H1 (cell line): ENCODE measurements around the gene FRMD4A. TPM values are rescaled to one million over a fixed set of nuclear protein-coding genes. Genes with fewer than 3 reads are reported as not detected.

Experiments used
- CTCF ChIA-PET: fragments of 300-600 bp; sonication (Branson Sonifier 250); formaldehyde crosslinking; loops from one replicate; lab custom pipeline; 2021; ENCODE audit not compliant: partially characterized antibody; lab: Charles Lee
- POLR2A ChIA-PET: fragments of 300-600 bp; sonication (Branson Sonifier 250); formaldehyde crosslinking; loops from one replicate; lab custom pipeline; 2021; ENCODE audit warnings: inconsistent platforms; ENCODE audit not compliant: partially characterized antibody; lab: Charles Lee
- DNase-seq, 2 experiments: peaks; one replicate each; pipeline versions ENCODE4 v3.0.0 to v3.0.0-alpha.2; 2010 to 2022; ENCODE audit warnings: low spot score in 2 of 2, low read depth in 1 of 2, mixed read lengths in 1 of 2
- FAIRE-seq: peaks from 2 replicates; lab custom pipeline; 2011; peaks lifted over from hg19 to GRCh38; lab: Jason Lieb, UNC
- H2AFZ ChIP-seq: 2 replicates; pipeline ENCODE4 v1.8.1; 2012; ENCODE audit warnings: low read length, inconsistent platforms
- H2AK5ac ChIP-seq: 2 replicates; pipeline ENCODE4 v1.6.1; 2013; ENCODE audit warnings: low read depth, low read length
- H2BK120ac ChIP-seq: replicated peaks from 2 replicates; pipeline ENCODE3; 2013; ENCODE audit warnings: low read depth, low read length, inconsistent platforms
- H2BK12ac ChIP-seq: 2 replicates; pipeline ENCODE4 v1.6.1; 2013; ENCODE audit warnings: low read depth, low read length
- H2BK15ac ChIP-seq: 2 replicates; pipeline ENCODE4 v1.6.1; 2013; ENCODE audit warnings: low read length
- H2BK20ac ChIP-seq: 2 replicates; pipeline ENCODE4 v1.6.1; 2013; ENCODE audit warnings: low read length
- H2BK5ac ChIP-seq: 2 replicates; pipeline ENCODE4 v1.6.1; 2013; ENCODE audit warnings: low read depth, low read length
- H3K14ac ChIP-seq: 2 replicates; pipeline ENCODE4 v1.6.1; 2013; ENCODE audit warnings: inconsistent platforms; ENCODE audit not compliant: insufficient read length
- H3K18ac ChIP-seq: 2 replicates; pipeline ENCODE4 v1.6.1; 2013; ENCODE audit warnings: low read length; ENCODE audit errors: extremely low read depth
- H3K23ac ChIP-seq: 2 replicates; pipeline ENCODE4 v1.6.1; 2013; ENCODE audit warnings: inconsistent platforms; ENCODE audit not compliant: insufficient read length
- H3K23me2 ChIP-seq: 2 replicates; pipeline ENCODE4 v1.6.1; 2013; ENCODE audit warnings: low read depth, low read length
- H3K27ac ChIP-seq: 2 replicates; pipeline ENCODE4 v1.6.1; 2011; ENCODE audit warnings: low read depth, low read length, inconsistent platforms
- H3K27me3 ChIP-seq, 4 experiments: replicated peaks in 1 of 4; 1 replicate in 1 of 4; 2 replicates in 3 of 4; pipeline versions ENCODE4 v1.6.1 to v1.8.1; 2011 to 2013; ENCODE audit warnings: low read length in 3 of 4, mild to moderate bottlenecking in 3 of 4, inconsistent platforms in 2 of 4, mixed read lengths in 2 of 4, moderate library complexity in 1 of 4; ENCODE audit not compliant: control insufficient read depth in 3 of 4, insufficient read depth in 3 of 4; ENCODE audit errors: extremely low read depth in 1 of 4
- H3K36me3 ChIP-seq, 4 experiments: 2 replicates each; pipeline versions ENCODE4 v1.6.1 to v1.8.1; 2011 to 2013; ENCODE audit warnings: mild to moderate bottlenecking in 4 of 4, low read length in 3 of 4, moderate library complexity in 2 of 4, control low read depth in 1 of 4, inconsistent platforms in 1 of 4; ENCODE audit not compliant: insufficient read depth in 4 of 4, control insufficient read depth in 2 of 4
- H3K4ac ChIP-seq: replicated peaks from 2 replicates; pipeline ENCODE3; 2013; ENCODE audit warnings: low read length, low read depth, mixed read lengths, inconsistent platforms; ENCODE audit not compliant: insufficient read length
- H3K4me1 ChIP-seq, 4 experiments: replicated peaks in 1 of 4; 1 replicate in 1 of 4; 2 replicates in 3 of 4; pipeline versions ENCODE4 v1.6.1 to v1.8.1; 2011 to 2013; ENCODE audit warnings: low read length in 3 of 4, inconsistent platforms in 2 of 4, mixed read lengths in 1 of 4; ENCODE audit not compliant: insufficient read depth in 4 of 4, control insufficient read depth in 3 of 4
- H3K4me2 ChIP-seq, 2 experiments: 2 replicates each; pipeline versions ENCODE4 v1.6.1 to v1.8.1; 2011 to 2013; ENCODE audit warnings: low read depth in 2 of 2, low read length in 2 of 2, control low read depth in 1 of 2, inconsistent platforms in 1 of 2, mild to moderate bottlenecking in 1 of 2; ENCODE audit not compliant: insufficient read depth in 1 of 2
- H3K4me3 ChIP-seq, 4 experiments: fragments of 200-600, 300-600 bp in 1 of 4; sonication (generic), shearing (Covaris generic), sonication (Bioruptor Twin) in 1 of 4; 2 replicates each; pipeline versions ENCODE4 v1.5.1 to v1.8.1; 2011 to 2016; ENCODE audit warnings: low read length in 4 of 4, low read depth in 3 of 4, control low read depth in 2 of 4, inconsistent platforms in 2 of 4, mild to moderate bottlenecking in 2 of 4, mixed read lengths in 1 of 4, moderate library complexity in 1 of 4; ENCODE audit not compliant: insufficient read depth in 2 of 4; ENCODE audit errors: extremely low read depth in 1 of 4
- H3K56ac ChIP-seq: replicated peaks from 2 replicates; pipeline ENCODE3; 2013; ENCODE audit warnings: low read depth, mild to moderate bottlenecking, mixed read lengths, low read length, inconsistent platforms; ENCODE audit not compliant: insufficient read length
- H3K79me1 ChIP-seq: 2 replicates; pipeline ENCODE4 v1.6.1; 2013; ENCODE audit warnings: low read depth, low read length, control low read depth
- H3K79me2 ChIP-seq, 2 experiments: 2 replicates each; pipeline versions ENCODE4 v1.6.1 to v1.8.1; 2012 to 2013; ENCODE audit warnings: low read length in 2 of 2, mild to moderate bottlenecking in 2 of 2, inconsistent platforms in 1 of 2; ENCODE audit not compliant: insufficient read depth in 2 of 2, control insufficient read depth in 1 of 2
- H3K9ac ChIP-seq, 4 experiments: replicated peaks in 1 of 4; 1 replicate in 1 of 4; 2 replicates in 3 of 4; pipeline versions ENCODE4 v1.6.1 to v1.8.1; 2011 to 2013; ENCODE audit warnings: low read depth in 3 of 4, low read length in 3 of 4, control low read depth in 2 of 4, mild to moderate bottlenecking in 2 of 4, moderate library complexity in 2 of 4, inconsistent platforms in 1 of 4; ENCODE audit errors: extremely low read depth in 1 of 4
- H3K9me3 ChIP-seq, 2 experiments: 2 replicates each; pipeline versions ENCODE4 v1.6.1 to v1.8.1; 2012 to 2013; ENCODE audit warnings: mild to moderate bottlenecking in 2 of 2, moderate library complexity in 2 of 2, control low read depth in 1 of 2, inconsistent platforms in 1 of 2, low read depth in 1 of 2, low read length in 1 of 2, mixed read lengths in 1 of 2; ENCODE audit not compliant: insufficient read depth in 2 of 2
- H4K20me1 ChIP-seq, 2 experiments: replicated peaks in 1 of 2; 2 replicates each; pipeline versions ENCODE3 to v1.8.1; 2011 to 2013; ENCODE audit warnings: inconsistent platforms in 2 of 2, low read length in 2 of 2, mild to moderate bottlenecking in 1 of 2; ENCODE audit not compliant: insufficient read depth in 2 of 2, control insufficient read depth in 1 of 2
- H4K5ac ChIP-seq: 2 replicates; pipeline ENCODE4 v1.6.1; 2013; ENCODE audit warnings: low read length, low read depth, mixed read lengths, inconsistent platforms; ENCODE audit not compliant: insufficient read length
- H4K8ac ChIP-seq: 2 replicates; pipeline ENCODE4 v1.8.0; 2013; ENCODE audit warnings: mild to moderate bottlenecking, moderate library complexity, low read length, inconsistent platforms; ENCODE audit not compliant: insufficient read depth; ENCODE audit errors: extremely low read depth
- H4K91ac ChIP-seq: replicated peaks from 2 replicates; pipeline ENCODE3; 2013; ENCODE audit warnings: low read length, mixed read lengths, inconsistent platforms; ENCODE audit not compliant: insufficient read length
- CEBPB ChIP-seq: IDR thresholded peaks from 2 replicates; pipeline ENCODE4 v1.6.1; 2012; ENCODE audit warnings: low read depth, low read length
- CHD2 ChIP-seq: IDR thresholded peaks from 2 replicates; pipeline ENCODE4 v1.6.1; 2012; ENCODE audit warnings: low read length, improper control_type of control experiment
- HDAC6 ChIP-seq: IDR thresholded peaks from one replicate; pipeline ENCODE4 v1.7.1; 2012; ENCODE audit warnings: low read depth, mild to moderate bottlenecking, inconsistent platforms, low read length, moderate library complexity
- NRF1 ChIP-seq: IDR thresholded peaks from 2 replicates; pipeline ENCODE4 v1.6.1; 2011; ENCODE audit warnings: mild to moderate bottlenecking, low read depth, low read length, improper control_type of control experiment
- SP2 ChIP-seq: IDR thresholded peaks from 2 replicates; pipeline ENCODE4 v1.6.1; 2012; ENCODE audit warnings: mild to moderate bottlenecking, low read length, inconsistent platforms
- TAF1 ChIP-seq: IDR thresholded peaks from 2 replicates; pipeline ENCODE4 v1.6.1; 2011; ENCODE audit warnings: mild to moderate bottlenecking, low read depth, low read length
- TCF12 ChIP-seq: IDR thresholded peaks from 2 replicates; pipeline ENCODE4 v1.6.1; 2011; ENCODE audit warnings: low read depth, mild to moderate bottlenecking, low read length
- YY1 ChIP-seq: IDR thresholded peaks from 2 replicates; pipeline ENCODE4 v1.6.1; 2011; ENCODE audit warnings: low read depth, mild to moderate bottlenecking, low read length
- ZNF274 ChIP-seq: IDR thresholded peaks from 2 replicates; pipeline ENCODE4 v1.7.0; 2012; ENCODE audit warnings: low read length, borderline replicate concordance; ENCODE audit errors: extremely low read depth
- WGBS, 2 experiments: shearing (Covaris generic) in 1 of 2; methylation state at CpG; one replicate each; pipeline versions ENCODE4 v1.1.6 to v1.1.7; 2013 to 2015; ENCODE audit warnings: low lambda C conversion rate in 2 of 2, mixed read lengths in 2 of 2, inconsistent platforms in 1 of 2, low coverage in 1 of 2, missing lambda C conversion rate in 1 of 2; ENCODE audit not compliant: insufficient replicate concordance in 2 of 2, insufficient coverage in 1 of 2, insufficient read length in 1 of 2; ENCODE audit errors: extremely low coverage in 1 of 2, missing lambda C conversion rate in 1 of 2; 5-methylcytosine and 5-hydroxymethylcytosine counted together
- polyA plus RNA-seq, 7 experiments: library from polyadenylated mRNA; depleted of rRNA in 3 of 7; stranded (reverse) in 5 of 7; unstranded in 2 of 7; fragments of >200 nt in 5 of 7; fragments of 200-250 nt in 2 of 7; gene quantifications; 1 replicate in 5 of 7; 2 replicates in 1 of 7; 4 replicates in 1 of 7; pipeline versions ENCODE4 v1.2.1 to v1.2.3, GENCODE V29; 2011 to 2013; ENCODE audit warnings: missing spikeins in 2 of 7, mixed read lengths in 2 of 7
- total RNA-seq: library from RNA; stranded (reverse); fragmentation: NEBNext Ultra II Directional; extraction: Animal tissue kit (Norgen Biotek cat#: 25700); gene quantifications from 2 replicates; pipeline ENCODE4 v1.2.1, GENCODE V29; 2021

Gene FRMD4A
- total and polyA plus RNA-seq, 2 of the 8 experiments (the other 6 are each of a cell fraction or from before 2014, with no cell fraction given): 38.6 to 39.6 TPM

DNA sequence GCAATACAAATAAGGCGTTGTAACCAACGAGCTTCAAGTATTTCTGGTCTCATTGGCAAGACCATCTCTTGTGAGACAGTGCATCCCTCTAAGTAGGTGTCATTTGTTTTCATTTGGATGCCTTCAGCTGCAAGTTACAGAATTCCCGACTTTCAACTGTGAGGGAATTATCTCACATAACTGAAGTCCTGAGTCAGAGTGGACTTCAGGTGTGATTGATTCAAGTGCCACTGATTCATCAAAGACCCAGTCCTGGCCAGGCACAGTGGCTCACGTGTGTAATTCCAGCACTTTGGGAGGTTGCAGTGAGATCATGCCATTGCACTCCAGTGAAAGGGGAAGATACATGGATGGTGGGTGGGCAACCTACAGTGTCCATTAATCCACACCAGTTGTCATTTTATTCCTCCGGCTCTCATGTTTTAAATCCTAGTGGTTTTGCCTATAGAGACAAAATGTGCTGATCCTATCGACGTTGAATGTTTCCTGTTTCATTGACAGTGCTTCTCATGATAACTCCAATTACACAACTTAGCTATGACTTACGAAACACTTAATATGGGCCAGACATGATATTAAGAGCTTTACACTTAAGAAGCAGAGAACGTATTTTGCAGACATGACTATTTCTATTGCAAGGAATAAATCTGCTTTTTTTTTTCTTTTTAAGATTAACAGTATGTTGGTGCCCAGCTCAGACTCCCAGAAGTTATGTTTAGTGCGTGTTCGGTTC is 268.0 kb downstream of the FRMD4A start:
- Histone ChIP-seq H2BK15ac (no peak overlapping the region), H2BK12ac (no peak overlapping the region), H4K8ac (no peak overlapping the region), H2BK5ac (no peak overlapping the region), H4K20me1 (no peaks in the 10 kb centered on the region), H3K18ac (no peak overlapping the region), H4K5ac (no peak overlapping the region), H3K79me2 (no peaks in the 10 kb centered on the region), H2AFZ (no peak overlapping the region), H3K4ac (no peak overlapping the region), H4K91ac (no peak overlapping the region), H3K14ac (no peak overlapping the region), H3K27me3 (no peaks in the 10 kb centered on the region), H2BK120ac (no peak overlapping the region), H3K23ac (no peak overlapping the region), H3K79me1 (no peaks in the 10 kb centered on the region), H3K4me3 (no peak overlapping the region), H3K36me3 (no peaks in the 10 kb centered on the region), H3K4me1 (no peaks in the 10 kb centered on the region), H3K4me2 (no peak overlapping the region), H2BK20ac (no peak overlapping the region), H3K23me2 (peaks cover 2% of the 10 kb centered on the region; the same call in 1 of the 2 replicates), H3K9me3 (no peaks in the 10 kb centered on the region), H3K9ac (no peak overlapping the region), H2AK5ac (no peak overlapping the region), H3K27ac (no peak overlapping the region), H3K56ac (no peak overlapping the region)
- POLR2A ChIA-PET: no interaction called here
- WGBS, 2 experiments: 94% methylated on average over 11 of the region's 11 CpGs; no CpG with 5 or more reads in 1 of the 2 experiments
- CTCF ChIA-PET: interaction anchor here (1.0 to 1.9 kb wide), 6 partner anchors 7 to 263 kb away, joined by 3 to 6 read pairs (median 6); no protein-coding TSS in a partner anchor
- FAIRE-seq (no peak), DNase-seq (no peak)
- TF ChIP-seq CHD2 (no peak), NRF1 (no peak), TCF12 (no peak), SP2 (no peak), ZNF274 (no peak), CEBPB (no peak), HDAC6 (no peak), YY1 (no peak), TAF1 (no peak)
